Heart right ventricle (tissue), 16 donors: ENCODE data around the gene DCN. TPM values are rescaled to one million over a fixed set of nuclear protein-coding genes. Genes with fewer than 3 reads are reported as not detected.
A peak's percentile ranks its signal among the peaks of the same experiment; 100 is the strongest.

ENCODE experiments used
- ATAC-seq, 8 donors: fragments of 200-7000 bp; cut with Tn5 transposase; one replicate each; pipeline ENCODE4 v1.9.1; 2020; ENCODE audit warnings: mild to moderate bottlenecking in 8 of 8, moderate library complexity in 8 of 8, moderate number of reproducible peaks in 1 of 8
- DNase-seq, 2 donors: peaks; one replicate each; pipeline ENCODE4 v3.0.0-alpha.2; 2020
- H3K27ac ChIP-seq, 10 donors: fragments of 200-600 bp; sonication (generic) in 2 of 10; one replicate each; pipeline versions ENCODE4 v1.5.0 to v1.8.0; 2020 to 2022; ENCODE audit warnings: mild to moderate bottlenecking in 3 of 10
- H3K27me3 ChIP-seq, 7 donors: fragments of 200-600 bp; one replicate each; pipeline ENCODE4 v1.8.0; 2021 to 2022; ENCODE audit warnings: mild to moderate bottlenecking in 2 of 7
- H3K36me3 ChIP-seq, 9 donors: fragments of 200-600 bp; sonication (generic) in 1 of 9; one replicate each; pipeline versions ENCODE4 v1.5.0 to v1.8.0; 2020 to 2022; ENCODE audit warnings: mild to moderate bottlenecking in 2 of 9
- H3K4me1 ChIP-seq, 9 donors: fragments of 200-600 bp; sonication (generic) in 1 of 9; one replicate each; pipeline versions ENCODE4 v1.5.0 to v1.8.0; 2020 to 2022; ENCODE audit warnings: mild to moderate bottlenecking in 4 of 9
- H3K4me3 ChIP-seq, 10 donors: fragments of 200-600 bp; sonication (generic) in 2 of 10; one replicate each; pipeline versions ENCODE4 v1.5.0 to v1.8.0; 2020 to 2022; ENCODE audit warnings: mild to moderate bottlenecking in 7 of 10, moderate library complexity in 2 of 10
- H3K9me3 ChIP-seq, 11 donors: fragments of 200-600 bp in 10 of 11; sonication (generic) in 2 of 11; one replicate each; pipeline versions ENCODE4 v1.5.0 to v1.8.0; 2013 to 2022; ENCODE audit warnings: mild to moderate bottlenecking in 2 of 11, control low read depth in 1 of 11, moderate library complexity in 1 of 11
- CTCF ChIP-seq, 9 donors: fragments of 200-600 bp; sonication (generic) in 2 of 9; IDR thresholded peaks; one replicate each; pipeline versions ENCODE4 v1.5.0 to v1.8.0; 2021 to 2022; ENCODE audit warnings: antibody characterized with exemption in 9 of 9, mild to moderate bottlenecking in 5 of 9, moderate library complexity in 1 of 9
- WGBS, 2 donors: extraction: QIAGEN DNeasy Blood & Tissue Kit; methylation state at CpG; one replicate each; pipeline ENCODE4 v1.1.7; 2013; ENCODE audit warnings: inconsistent platforms in 1 of 2; 5-methylcytosine and 5-hydroxymethylcytosine counted together
- intact Hi-C, 10 donors: fragments of 100-400 bp; cut with DNase I; formaldehyde crosslinking; loops; one replicate each; pipeline versions ENCODE4 v1.11.1 to v1.14.2; 2022
- polyA plus RNA-seq, 2 donors: library from polyadenylated mRNA; stranded (reverse); fragments of 200-250 nt; gene quantifications; one replicate each; pipeline ENCODE4 v1.2.3, GENCODE V29; 2013
- total RNA-seq, 10 donors: library from RNA; stranded (reverse); fragmentation: NEBNext Ultra II Directional in 3 of 10; extraction: Animal tissue kit (Norgen Biotek cat#: 25700) in 3 of 10; gene quantifications; one replicate each; pipeline versions ENCODE4 v1.2.1 to v1.2.4, GENCODE V29; 2021 to 2023
- donor health status: Arrhythmogenic right ventricular cardiomyopathy.
- donor health status: ischemic (EF 13 %, LVEDD 7.1; RV severe dilation, severe dysfunction).
- donor health status: healthy with polysubstance abuse.
- donor health status: DM: no; HTN: yes; CAD: no.
- donor health status: DM: no; HTN: no; CAD: no.
- donor health status: ischemic (EF 25% LVEDD 6.9; RV normal size, moderate dysfunction).
- donor health status: ischemic (EF 25% LVEDD 5.7; RV mildly dilated, moderate dysfunction).
- donor health status: healthy.
- donor health status: DM: yes; HTN: yes; CAD: no.
- donor health status: Ischemic cardiomyopathy.
- donor health status: ischemic (EF 35%, LVEDD 5.7; RV mildly dilated, moderate dysfunction).
- donor health status: nonischemic (EF 11% LVEDD 7.7; RV severe dilation, severe dysfunction).
- donor health status: DM: yes; HTN: yes; CAD: no.
- donor health status: PGD.
- donor health status: ischemic (EF 29% LVEDD 5.4; RV normal size, mild dysfunction).
- donor health status: nonischemic (EF 23%, LVEDD 6.1; RV moderate dilation, normal function).

The DCN gene
- total and polyA plus RNA-seq, 12 donors = 286 to 1,072 (median 557) TPM

GRCh38 chr12:91189516-91189915 lies 6.9 kb upstream of the DCN start:
- TF ChIP-seq CTCF (IDR thresholded peaks at IDR 0.05) = no peak
- H3K27ac ChIP-seq = peak overlapping the region in 3 of 10 donors; percentile 4 to 36 (median 25)
- H3K4me3 ChIP-seq = no peak overlapping the region
- DNase-seq (no peak), ATAC-seq (peak in 1 of 8 donors; percentile 8)
- intact Hi-C loops = loop anchor here in 3 of 10 donors (10.0 kb wide), 2 partner anchors 65 to 135 kb away; no protein-coding TSS in a partner anchor
- peaks cover 0 to 3% (median 0%) of the 10 kb centered on the region in 11 donors for H3K9me3 ChIP-seq
- no peaks in the 10 kb centered on the region for H3K4me1 ChIP-seq
- 58 to 74% methylated on average over 3 of the region's 3 CpGs for WGBS, 2 donors
- H3K27me3 ChIP-seq = no peaks in the 10 kb centered on the region
- H3K36me3 ChIP-seq = no peaks in the 10 kb centered on the region

- intact Hi-C loops = loop anchor here in 3 of 10 donors (10.0 kb wide), 2 partner anchors 66 to 136 kb away; no protein-coding TSS in a partner anchor
- TF ChIP-seq CTCF (IDR thresholded peaks at IDR 0.05) = no peak
- Histone ChIP-seq H3K4me3 (no peak overlapping the region), H3K4me1 (no peaks in the 10 kb centered on the region), H3K27me3 (no peaks in the 10 kb centered on the region), H3K9me3 (peaks cover 0 to 3% (median 0%) of the 10 kb centered on the region in 11 donors), H3K27ac (peak overlapping the region in 1 of 10 donors; percentile 36), H3K36me3 (no peaks in the 10 kb centered on the region)
- DNase-seq (no peak), ATAC-seq (no peak)
These were observed 6.2 kb upstream of the DCN start for GRCh38 chr12:91188778-91189177.

GRCh38 chr12:91186156-91186555 lies 3.5 kb upstream of the DCN start:
- 68 to 77% methylated on average over 2 of the region's 2 CpGs for WGBS, 2 donors
- Histone ChIP-seq H3K4me1 (no peaks in the 10 kb centered on the region), H3K36me3 (no peaks in the 10 kb centered on the region), H3K27me3 (no peaks in the 10 kb centered on the region), H3K27ac (peak overlapping the region in 1 of 10 donors; percentile 42), H3K4me3 (no peak overlapping the region), H3K9me3 (no peaks in the 10 kb centered on the region)
- ATAC-seq (no peak), DNase-seq (no peak)
- intact Hi-C loops = loop anchor here in 3 of 10 donors (10.0 kb wide), 2 partner anchors 69 to 139 kb away; no protein-coding TSS in a partner anchor
- no peak for TF ChIP-seq CTCF (IDR thresholded peaks at IDR 0.05)

GRCh38 chr12:91185421-91185820 lies 2.8 kb upstream of the DCN start:
- H3K27me3 ChIP-seq = no peaks in the 10 kb centered on the region
- WGBS, 2 donors = 77 to 88% methylated on average over 1 of the region's 1 CpG

More at GRCh38 chr12:91185421-91185820, 2.8 kb upstream of the DCN start:
- Histone ChIP-seq H3K4me1 (no peaks in the 10 kb centered on the region), H3K27ac (peak overlapping the region in 1 of 10 donors; percentile 42), H3K4me3 (no peak overlapping the region), H3K9me3 (no peaks in the 10 kb centered on the region), H3K36me3 (no peaks in the 10 kb centered on the region)
- ATAC-seq = no peak
- intact Hi-C loops = loop anchor here in 3 of 10 donors (10.0 kb wide), 2 partner anchors 69 to 139 kb away; no protein-coding TSS in a partner anchor
- no peak for TF ChIP-seq CTCF (IDR thresholded peaks at IDR 0.05)
- DNase-seq = no peak
